Liver (tissue), 9 donors: ENCODE data around the gene SLC49A3. TPM values are rescaled to one million over a fixed set of nuclear protein-coding genes. Genes with fewer than 3 reads are reported as not detected.

Experiments
- DNase-seq: peaks from one replicate; pipeline ENCODE4 v3.0.0-alpha.2; 2017; ENCODE audit warnings: low spot score
- H3K27ac ChIP-seq, 2 donors: one replicate each; pipeline ENCODE4 v1.7.0; 2013; ENCODE audit warnings: inconsistent platforms in 2 of 2, low read length in 2 of 2, control low read depth in 1 of 2, low read depth in 1 of 2, mild to moderate bottlenecking in 1 of 2
- H3K27me3 ChIP-seq, 4 donors: one replicate each; pipeline versions ENCODE4 v1.6.1 to v1.7.0; 2013; ENCODE audit warnings: low read length in 3 of 4, inconsistent platforms in 1 of 4, mild to moderate bottlenecking in 1 of 4, moderate library complexity in 1 of 4; ENCODE audit not compliant: control insufficient read depth in 4 of 4, insufficient read depth in 4 of 4
- H3K36me3 ChIP-seq, 4 donors: one replicate each; pipeline versions ENCODE4 v1.6.1 to v1.7.0; 2013; ENCODE audit warnings: low read length in 3 of 4, mild to moderate bottlenecking in 3 of 4, low read depth in 1 of 4, moderate library complexity in 1 of 4; ENCODE audit not compliant: control insufficient read depth in 4 of 4, insufficient read depth in 3 of 4
- H3K4me1 ChIP-seq, 4 donors: one replicate each; pipeline versions ENCODE4 v1.6.1 to v1.7.0; 2013; ENCODE audit warnings: low read length in 3 of 4, mild to moderate bottlenecking in 3 of 4, moderate library complexity in 1 of 4; ENCODE audit not compliant: control insufficient read depth in 4 of 4, insufficient read depth in 4 of 4
- H3K4me3 ChIP-seq, 3 donors: one replicate each; pipeline versions ENCODE4 v1.6.1 to v1.7.0; 2013; ENCODE audit warnings: low read length in 3 of 3, control low read depth in 1 of 3, low read depth in 1 of 3, mild to moderate bottlenecking in 1 of 3
- H3K9ac ChIP-seq, 2 donors: one replicate each; pipeline ENCODE4 v1.7.0; 2013; ENCODE audit warnings: low read length in 2 of 2, mild to moderate bottlenecking in 2 of 2, moderate library complexity in 2 of 2, control low read depth in 1 of 2, low read depth in 1 of 2
- H3K9me3 ChIP-seq, 4 donors: one replicate each; pipeline versions ENCODE4 v1.6.1 to v1.7.0; 2013; ENCODE audit warnings: low read length in 3 of 4; ENCODE audit not compliant: control insufficient read depth in 4 of 4
- FOXA1 ChIP-seq: IDR thresholded peaks from 2 replicates; pipeline ENCODE4 v1.6.1; 2016; ENCODE audit warnings: antibody characterized with exemption
- FOXA2 ChIP-seq: IDR thresholded peaks from 2 replicates; pipeline ENCODE4 v1.6.1; 2016; ENCODE audit warnings: antibody characterized with exemption
- HNF4A ChIP-seq, 2 donors: conservative IDR thresholded peaks; 2 replicates each; pipeline ENCODE4 v1.6.1; 2016; ENCODE audit warnings: antibody characterized with exemption in 2 of 2, mild to moderate bottlenecking in 2 of 2
- JUND ChIP-seq, 2 donors: IDR thresholded peaks; 2 replicates each; pipeline ENCODE4 v1.6.1; 2016; ENCODE audit warnings: antibody characterized with exemption in 2 of 2
- NR2F2 ChIP-seq: IDR thresholded peaks from 2 replicates; pipeline ENCODE4 v1.6.1; 2016; ENCODE audit warnings: antibody characterized with exemption
- RAD21 ChIP-seq, 2 donors: IDR thresholded peaks; 2 replicates each; pipeline ENCODE4 v1.6.1; 2016; ENCODE audit warnings: antibody characterized with exemption in 2 of 2, mild to moderate bottlenecking in 2 of 2
- TAF1 ChIP-seq: conservative IDR thresholded peaks from 2 replicates; pipeline ENCODE4 v1.6.1; 2016; ENCODE audit warnings: antibody characterized with exemption, mild to moderate bottlenecking
- YY1 ChIP-seq: IDR thresholded peaks from 2 replicates; pipeline ENCODE4 v1.6.1; 2016; ENCODE audit warnings: antibody characterized with exemption, mild to moderate bottlenecking
- WGBS: extraction: QIAGEN DNeasy Blood & Tissue Kit; methylation state at CpG from one replicate; pipeline ENCODE4 v1.1.7; 2013; 5-methylcytosine and 5-hydroxymethylcytosine counted together
- polyA plus RNA-seq, 2 donors: library from polyadenylated mRNA; stranded (reverse) in 1 of 2; unstranded in 1 of 2; fragments of 200-250 nt in 1 of 2; fragments of >200 nt in 1 of 2; fragmentation: Nextera tagmentation in 1 of 2; extraction: Ambion mirVana in 1 of 2; gene quantifications; one replicate each; pipeline versions ENCODE4 v1.2.1 to v1.2.3, GENCODE V29; 2013 to 2015
- total RNA-seq, 2 donors: library from RNA; depleted of rRNA; stranded (reverse); fragments of >200 nt; gene quantifications; one replicate each; pipeline ENCODE4 v1.2.3, GENCODE V29; 2014
- TF ChIP-seq, protein P1 (sequence below): IDR thresholded peaks from 2 replicates; pipeline ENCODE4 v1.6.1; 2016; ENCODE audit warnings: antibody characterized with exemption
- TF ChIP-seq, protein P2 (sequence below): IDR thresholded peaks from 2 replicates; pipeline ENCODE4 v1.6.1; 2016; ENCODE audit warnings: antibody characterized with exemption
- TF ChIP-seq, protein P3 (sequence below): IDR thresholded peaks from 2 replicates; pipeline ENCODE4 v1.6.1; 2016; ENCODE audit warnings: antibody characterized with exemption, mild to moderate bottlenecking
- TF ChIP-seq, protein P4 (sequence below): IDR thresholded peaks from 2 replicates; pipeline ENCODE4 v1.6.1; 2016; ENCODE audit warnings: antibody characterized with exemption
- TF ChIP-seq, protein P5 (sequence below): fragments of 150-350 bp; IDR thresholded peaks from 2 replicates; pipeline ENCODE4 v1.5.1; 2017; ENCODE audit warnings: improper control_type of control experiment, low read depth, low read length; ENCODE audit not compliant: missing input control
- donor health status: healthy.
- donor health status: healthy.
- donor health status: healthy.
- donor health status: healthy.
- donor health status: healthy.

The SLC49A3 gene
- total and polyA plus RNA-seq, 4 donors, result 0.40 to 3.6 (median 2.0) TPM

DNA sequence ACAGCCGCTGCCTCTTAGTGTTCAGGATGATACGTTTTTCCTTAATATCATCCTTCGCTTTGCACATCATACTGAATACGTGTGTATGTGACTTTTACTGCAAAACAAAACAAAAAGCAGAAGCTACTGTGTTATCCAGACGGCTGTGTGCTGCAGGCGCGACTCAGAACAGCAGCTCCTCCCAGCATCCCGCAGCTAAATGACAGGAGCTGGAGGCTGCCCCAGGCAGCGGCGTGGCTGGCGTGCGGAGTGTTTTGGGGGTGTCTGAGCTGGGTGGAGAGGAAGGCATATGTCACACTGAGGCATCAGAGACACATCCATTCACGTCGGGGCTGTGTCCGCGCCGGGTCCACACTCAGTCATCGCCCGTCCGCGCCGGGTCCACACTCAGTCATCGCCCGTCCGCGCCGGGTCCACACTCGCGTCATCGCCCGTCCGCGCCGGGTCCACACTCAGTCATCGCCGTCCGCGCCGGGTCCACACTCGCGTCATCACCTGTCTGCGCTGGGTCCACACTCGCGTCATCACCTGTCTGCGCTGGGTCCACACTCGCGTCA is 33.3 kb upstream of the SLC49A3 start:
- peaks cover 0 to 9% (median 0%) of the 10 kb centered on the region in 4 donors for H3K4me1 ChIP-seq
- 95% methylated on average over 47 of the region's 47 CpGs for WGBS

DNA sequence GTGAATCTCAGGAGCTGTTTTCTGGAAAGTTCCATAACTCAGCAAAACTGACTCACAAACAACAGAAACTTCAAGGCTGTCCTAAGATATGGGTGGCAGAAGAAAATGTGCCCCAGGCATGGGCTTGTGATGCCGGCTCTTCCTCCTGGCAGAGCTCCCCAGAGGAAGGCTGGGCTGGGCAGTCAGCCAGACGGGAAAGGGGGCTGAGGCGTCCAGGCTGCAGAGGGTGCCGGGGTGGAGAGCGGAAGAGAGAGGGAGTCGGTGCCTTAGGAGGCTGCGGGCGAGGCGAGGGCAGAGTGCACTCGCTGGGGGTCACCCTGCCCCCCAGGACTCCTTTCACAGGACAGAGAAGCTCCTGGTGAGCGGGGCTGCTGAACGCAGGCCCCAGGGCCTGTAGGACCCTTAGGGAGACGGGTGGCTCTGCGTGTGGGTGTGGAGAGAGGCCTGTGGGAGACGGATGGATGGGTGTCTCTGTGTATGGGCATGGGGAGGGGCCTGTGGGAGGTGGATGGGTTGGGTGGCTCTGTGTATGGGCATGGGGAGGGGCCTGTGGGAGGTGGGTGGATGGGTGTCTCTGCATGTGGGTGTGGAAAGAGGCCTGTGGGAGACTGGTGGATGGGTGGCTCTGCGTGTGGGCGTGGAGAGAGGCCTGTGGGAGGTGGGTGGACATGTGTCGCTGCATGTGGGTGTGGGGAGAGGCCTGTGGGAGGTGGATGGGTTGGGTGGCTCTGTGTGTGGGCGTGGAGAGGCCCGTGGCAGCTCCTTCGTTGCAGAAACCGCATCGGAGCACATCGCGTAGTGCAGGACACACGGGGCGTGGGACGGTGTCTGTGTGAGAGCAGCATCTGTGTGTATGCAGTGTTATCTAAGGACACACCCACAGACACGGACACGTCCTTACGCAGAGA is 32.6 kb upstream of the SLC49A3 start:
- Histone ChIP-seq H3K27ac (peak overlapping the region in 1 of 2 donors; percentile 14), H3K4me3 (no peak overlapping the region), H3K9me3 (no peaks in the 10 kb centered on the region), H3K36me3 (peaks cover 0 to 6% (median 4%) of the 10 kb centered on the region in 4 donors), H3K4me1 (peaks cover 0 to 9% (median 0%) of the 10 kb centered on the region in 4 donors), H3K9ac (no peak overlapping the region), H3K27me3 (no peaks in the 10 kb centered on the region)
- no peak for DNase-seq
- WGBS, result 80% methylated on average over 31 of the region's 31 CpGs
- TF ChIP-seq, protein P1, sequence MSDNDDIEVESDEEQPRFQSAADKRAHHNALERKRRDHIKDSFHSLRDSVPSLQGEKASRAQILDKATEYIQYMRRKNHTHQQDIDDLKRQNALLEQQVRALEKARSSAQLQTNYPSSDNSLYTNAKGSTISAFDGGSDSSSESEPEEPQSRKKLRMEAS, result no peak
- peak; percentile 75 for TF ChIP-seq NR2F2

More for the DNA sequence above, 33.3 kb upstream of the SLC49A3 start:
- no peak for DNase-seq
- no peak overlapping the region for H3K27ac ChIP-seq
- no peaks in the 10 kb centered on the region for H3K27me3 ChIP-seq
- no peak overlapping the region for H3K9ac ChIP-seq
- no peak overlapping the region for H3K4me3 ChIP-seq
- TF ChIP-seq YY1, result no peak
- TF ChIP-seq, protein P2, sequence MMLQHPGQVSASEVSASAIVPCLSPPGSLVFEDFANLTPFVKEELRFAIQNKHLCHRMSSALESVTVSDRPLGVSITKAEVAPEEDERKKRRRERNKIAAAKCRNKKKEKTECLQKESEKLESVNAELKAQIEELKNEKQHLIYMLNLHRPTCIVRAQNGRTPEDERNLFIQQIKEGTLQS, result no peak
- no peak for TF ChIP-seq JUND (IDR thresholded peaks at IDR 0.05)
- no peak for TF ChIP-seq RAD21 (IDR thresholded peaks at IDR 0.05)
- TF ChIP-seq NR2F2, result no peak
- TF ChIP-seq, protein P3, sequence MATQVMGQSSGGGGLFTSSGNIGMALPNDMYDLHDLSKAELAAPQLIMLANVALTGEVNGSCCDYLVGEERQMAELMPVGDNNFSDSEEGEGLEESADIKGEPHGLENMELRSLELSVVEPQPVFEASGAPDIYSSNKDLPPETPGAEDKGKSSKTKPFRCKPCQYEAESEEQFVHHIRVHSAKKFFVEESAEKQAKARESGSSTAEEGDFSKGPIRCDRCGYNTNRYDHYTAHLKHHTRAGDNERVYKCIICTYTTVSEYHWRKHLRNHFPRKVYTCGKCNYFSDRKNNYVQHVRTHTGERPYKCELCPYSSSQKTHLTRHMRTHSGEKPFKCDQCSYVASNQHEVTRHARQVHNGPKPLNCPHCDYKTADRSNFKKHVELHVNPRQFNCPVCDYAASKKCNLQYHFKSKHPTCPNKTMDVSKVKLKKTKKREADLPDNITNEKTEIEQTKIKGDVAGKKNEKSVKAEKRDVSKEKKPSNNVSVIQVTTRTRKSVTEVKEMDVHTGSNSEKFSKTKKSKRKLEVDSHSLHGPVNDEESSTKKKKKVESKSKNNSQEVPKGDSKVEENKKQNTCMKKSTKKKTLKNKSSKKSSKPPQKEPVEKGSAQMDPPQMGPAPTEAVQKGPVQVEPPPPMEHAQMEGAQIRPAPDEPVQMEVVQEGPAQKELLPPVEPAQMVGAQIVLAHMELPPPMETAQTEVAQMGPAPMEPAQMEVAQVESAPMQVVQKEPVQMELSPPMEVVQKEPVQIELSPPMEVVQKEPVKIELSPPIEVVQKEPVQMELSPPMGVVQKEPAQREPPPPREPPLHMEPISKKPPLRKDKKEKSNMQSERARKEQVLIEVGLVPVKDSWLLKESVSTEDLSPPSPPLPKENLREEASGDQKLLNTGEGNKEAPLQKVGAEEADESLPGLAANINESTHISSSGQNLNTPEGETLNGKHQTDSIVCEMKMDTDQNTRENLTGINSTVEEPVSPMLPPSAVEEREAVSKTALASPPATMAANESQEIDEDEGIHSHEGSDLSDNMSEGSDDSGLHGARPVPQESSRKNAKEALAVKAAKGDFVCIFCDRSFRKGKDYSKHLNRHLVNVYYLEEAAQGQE, result no peak
- no peak for TF ChIP-seq TAF1
- H3K36me3 ChIP-seq, result peaks cover 0 to 6% (median 4%) of the 10 kb centered on the region in 4 donors
- no peaks in the 10 kb centered on the region for H3K9me3 ChIP-seq

DNA sequence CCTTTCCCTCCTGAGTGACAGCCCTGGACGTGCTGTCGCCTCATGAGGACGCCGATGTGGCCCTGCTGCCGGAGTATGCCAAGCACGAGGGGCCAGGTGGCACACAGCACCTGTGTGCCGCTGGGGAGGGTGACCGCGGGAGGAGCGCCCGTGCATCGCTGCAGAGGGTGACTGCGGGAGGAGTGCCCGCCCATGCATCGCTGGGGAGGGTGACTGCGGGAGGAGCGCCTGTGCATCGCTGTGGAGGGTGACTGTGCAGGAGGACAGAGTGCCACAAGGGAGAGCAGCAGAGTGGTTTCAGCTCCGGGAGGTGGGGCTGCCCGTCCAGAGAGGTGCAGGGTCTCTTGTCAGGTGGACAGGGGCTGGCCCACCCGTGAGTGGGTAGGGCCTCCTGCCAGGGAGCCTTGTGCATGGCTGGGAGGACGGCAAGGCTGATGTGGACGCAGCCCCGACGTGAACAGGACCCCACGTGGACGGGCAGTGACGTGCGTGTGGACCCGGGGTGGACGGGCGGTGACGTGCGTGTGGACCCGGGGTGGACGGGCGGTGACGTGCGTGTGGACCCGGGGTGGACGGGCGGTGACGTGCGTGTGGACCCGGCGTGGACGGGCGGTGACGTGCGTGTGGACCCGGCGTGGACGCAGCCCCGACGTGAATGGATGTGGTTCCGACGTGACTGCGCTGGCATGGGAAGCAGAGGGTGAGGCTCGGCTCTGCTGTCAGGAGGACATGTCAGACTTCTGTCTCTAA is 31.3 kb upstream of the SLC49A3 start:
- H3K4me1 ChIP-seq, result peaks cover 0 to 9% (median 0%) of the 10 kb centered on the region in 4 donors
- TF ChIP-seq HNF4A (conservative IDR thresholded peaks at IDR 0.05), result no peak
- TF ChIP-seq NR2F2, result no peak
- TF ChIP-seq, protein P4, sequence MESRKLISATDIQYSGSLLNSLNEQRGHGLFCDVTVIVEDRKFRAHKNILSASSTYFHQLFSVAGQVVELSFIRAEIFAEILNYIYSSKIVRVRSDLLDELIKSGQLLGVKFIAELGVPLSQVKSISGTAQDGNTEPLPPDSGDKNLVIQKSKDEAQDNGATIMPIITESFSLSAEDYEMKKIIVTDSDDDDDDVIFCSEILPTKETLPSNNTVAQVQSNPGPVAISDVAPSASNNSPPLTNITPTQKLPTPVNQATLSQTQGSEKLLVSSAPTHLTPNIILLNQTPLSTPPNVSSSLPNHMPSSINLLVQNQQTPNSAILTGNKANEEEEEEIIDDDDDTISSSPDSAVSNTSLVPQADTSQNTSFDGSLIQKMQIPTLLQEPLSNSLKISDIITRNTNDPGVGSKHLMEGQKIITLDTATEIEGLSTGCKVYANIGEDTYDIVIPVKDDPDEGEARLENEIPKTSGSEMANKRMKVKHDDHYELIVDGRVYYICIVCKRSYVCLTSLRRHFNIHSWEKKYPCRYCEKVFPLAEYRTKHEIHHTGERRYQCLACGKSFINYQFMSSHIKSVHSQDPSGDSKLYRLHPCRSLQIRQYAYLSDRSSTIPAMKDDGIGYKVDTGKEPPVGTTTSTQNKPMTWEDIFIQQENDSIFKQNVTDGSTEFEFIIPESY, result no peak
- TF ChIP-seq JUND (IDR thresholded peaks at IDR 0.05), result no peak
- TF ChIP-seq FOXA1, result no peak
- TF ChIP-seq FOXA2, result no peak
- TF ChIP-seq RAD21 (IDR thresholded peaks at IDR 0.05), result no peak
- TF ChIP-seq, protein P5, sequence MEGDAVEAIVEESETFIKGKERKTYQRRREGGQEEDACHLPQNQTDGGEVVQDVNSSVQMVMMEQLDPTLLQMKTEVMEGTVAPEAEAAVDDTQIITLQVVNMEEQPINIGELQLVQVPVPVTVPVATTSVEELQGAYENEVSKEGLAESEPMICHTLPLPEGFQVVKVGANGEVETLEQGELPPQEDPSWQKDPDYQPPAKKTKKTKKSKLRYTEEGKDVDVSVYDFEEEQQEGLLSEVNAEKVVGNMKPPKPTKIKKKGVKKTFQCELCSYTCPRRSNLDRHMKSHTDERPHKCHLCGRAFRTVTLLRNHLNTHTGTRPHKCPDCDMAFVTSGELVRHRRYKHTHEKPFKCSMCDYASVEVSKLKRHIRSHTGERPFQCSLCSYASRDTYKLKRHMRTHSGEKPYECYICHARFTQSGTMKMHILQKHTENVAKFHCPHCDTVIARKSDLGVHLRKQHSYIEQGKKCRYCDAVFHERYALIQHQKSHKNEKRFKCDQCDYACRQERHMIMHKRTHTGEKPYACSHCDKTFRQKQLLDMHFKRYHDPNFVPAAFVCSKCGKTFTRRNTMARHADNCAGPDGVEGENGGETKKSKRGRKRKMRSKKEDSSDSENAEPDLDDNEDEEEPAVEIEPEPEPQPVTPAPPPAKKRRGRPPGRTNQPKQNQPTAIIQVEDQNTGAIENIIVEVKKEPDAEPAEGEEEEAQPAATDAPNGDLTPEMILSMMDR, result no peak
- TF ChIP-seq, protein P2, result no peak
- H3K9ac ChIP-seq, result no peak overlapping the region
- H3K36me3 ChIP-seq, result peaks cover 0 to 6% (median 4%) of the 10 kb centered on the region in 4 donors
- WGBS, result 96% methylated on average over 59 of the region's 59 CpGs
- H3K9me3 ChIP-seq, result no peaks in the 10 kb centered on the region
- H3K27ac ChIP-seq, result no peak overlapping the region
- H3K27me3 ChIP-seq, result no peaks in the 10 kb centered on the region
- no peak overlapping the region for H3K4me3 ChIP-seq
- DNase-seq, result no peak
